ENCODE data around the gene TMEM129. TPM values are rescaled to one million over a fixed set of nuclear protein-coding genes. Genes with fewer than 3 reads are reported as not detected.

Gene TMEM129
- total RNA-seq, 3 donors from 2014 or later, result 43.7 to 57.0 (median 55.6) TPM

- no peak for DNase-seq
- H3K9me3 ChIP-seq, result no peaks in the 10 kb centered on the region
- intact Hi-C loops (cut with DNase I, micrococcal nuclease), result loop anchor here in 1 of 2 donors (10.0 kb wide), 1 partner anchor 159 kb away; no protein-coding TSS in a partner anchor
- no peaks in the 10 kb centered on the region for H3K36me3 ChIP-seq (ENCODE audit: low read depth)
- ATAC-seq, result no peak
- TF ChIP-seq CTCF (IDR thresholded peaks at IDR 0.05), result no peak
- H3K4me1 ChIP-seq (ENCODE audit: low read depth), result peaks cover 3% of the 10 kb centered on the region
- no peak overlapping the region for H3K4me3 ChIP-seq
Measured at GRCh38 chr4:1745697-1746096, 24.6 kb upstream of the TMEM129 start.

- TF ChIP-seq CTCF (IDR thresholded peaks at IDR 0.05), result no peak
- intact Hi-C loops (cut with DNase I, micrococcal nuclease), result loop anchor here in 1 of 2 donors (10.0 kb wide), 1 partner anchor 160 kb away; no protein-coding TSS in a partner anchor
Measured at GRCh38 chr4:1745165-1745564, 24.0 kb upstream of the TMEM129 start.

GRCh38 chr4:1744552-1744951 lies 23.4 kb upstream of the TMEM129 start:
- no peak for TF ChIP-seq CTCF (IDR thresholded peaks at IDR 0.05)
- intact Hi-C loops (cut with DNase I, micrococcal nuclease), result loop anchor here in 1 of 2 donors (10.0 kb wide), 1 partner anchor 160 kb away; no protein-coding TSS in a partner anchor
- ATAC-seq (no peak), DNase-seq (no peak)
- Histone ChIP-seq H3K36me3 (ENCODE audit: low read depth) (no peaks in the 10 kb centered on the region), H3K4me1 (ENCODE audit: low read depth) (peaks cover 3% of the 10 kb centered on the region), H3K9me3 (no peaks in the 10 kb centered on the region), H3K4me3 (no peak overlapping the region)

More at GRCh38 chr4:1745165-1745564, 24.0 kb upstream of the TMEM129 start:
- no peak for DNase-seq
- Histone ChIP-seq H3K36me3 (ENCODE audit: low read depth) (no peaks in the 10 kb centered on the region), H3K4me3 (no peak overlapping the region), H3K4me1 (ENCODE audit: low read depth) (peaks cover 3% of the 10 kb centered on the region), H3K9me3 (no peaks in the 10 kb centered on the region)
- ATAC-seq, result no peak

GRCh38 chr4:1743975-1744374 lies 22.9 kb upstream of the TMEM129 start:
- intact Hi-C loops (cut with DNase I, micrococcal nuclease), result loop anchor here in 1 of 2 donors (10.0 kb wide), 1 partner anchor 161 kb away; no protein-coding TSS in a partner anchor
- H3K4me1 ChIP-seq (ENCODE audit: low read depth), result peaks cover 3% of the 10 kb centered on the region
- DNase-seq (no peak), ATAC-seq (no peak)
- no peak overlapping the region for H3K4me3 ChIP-seq
- no peak for TF ChIP-seq CTCF (IDR thresholded peaks at IDR 0.05)
- H3K9me3 ChIP-seq, result no peaks in the 10 kb centered on the region
- no peaks in the 10 kb centered on the region for H3K36me3 ChIP-seq (ENCODE audit: low read depth)

- no peak for TF ChIP-seq CTCF (IDR thresholded peaks at IDR 0.05)
- no peak for DNase-seq
- peaks cover 2% of the 10 kb centered on the region for H3K4me1 ChIP-seq (ENCODE audit: low read depth)
- H3K9me3 ChIP-seq, result no peaks in the 10 kb centered on the region
- H3K4me3 ChIP-seq, result no peak overlapping the region
- H3K36me3 ChIP-seq (ENCODE audit: low read depth), result no peaks in the 10 kb centered on the region
- ATAC-seq, result no peak
- intact Hi-C loops (cut with DNase I, micrococcal nuclease), result loop anchor here in 1 of 2 donors (10.0 kb wide), 1 partner anchor 161 kb away; no protein-coding TSS in a partner anchor
Measured at GRCh38 chr4:1743551-1743950, 22.4 kb upstream of the TMEM129 start.
